Dedifferentiated amniotic fluid mesenchymal stem cell (primary cell): ENCODE data around the gene SSTR4.
"Not testable (repeated sequence)": the region's sequence is repeated elsewhere in the genome, so short reads cannot be mapped to it uniquely, and the experiment has no call there.

ENCODE experiments used
- DNase-seq: peaks from one replicate; pipeline ENCODE4 v3.0.0-alpha.2; 2016; ENCODE audit errors: extremely low spot score

The SSTR4 gene

GRCh38 chr20:23034721-23035671 lies at the start of gene SSTR4:
Gene SSTR4 (plus strand): TSS chr20:23035312. CDS start chr20:23035484, 172 bp downstream.
- DNase-seq, result no peak

DNA sequence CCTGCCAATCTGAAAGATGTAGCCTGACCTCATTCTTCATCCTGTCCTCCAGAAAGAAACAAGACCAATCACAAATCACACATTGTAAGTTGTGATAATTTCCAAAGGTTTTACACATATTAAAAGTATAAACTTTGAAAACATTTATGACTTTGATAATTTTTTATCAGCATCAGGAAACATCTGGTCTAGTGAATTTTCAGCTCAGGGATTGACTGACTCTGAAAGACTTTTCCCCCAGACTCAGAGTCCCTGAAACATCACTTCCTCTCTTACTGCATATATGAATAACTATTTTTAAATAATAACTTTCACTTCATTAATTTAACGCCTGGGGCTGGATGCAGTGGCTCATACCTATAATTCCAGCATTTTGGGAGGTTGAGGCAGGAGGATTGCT lies 48.5 kb upstream of the SSTR4 start:
- no peak for DNase-seq

DNA sequence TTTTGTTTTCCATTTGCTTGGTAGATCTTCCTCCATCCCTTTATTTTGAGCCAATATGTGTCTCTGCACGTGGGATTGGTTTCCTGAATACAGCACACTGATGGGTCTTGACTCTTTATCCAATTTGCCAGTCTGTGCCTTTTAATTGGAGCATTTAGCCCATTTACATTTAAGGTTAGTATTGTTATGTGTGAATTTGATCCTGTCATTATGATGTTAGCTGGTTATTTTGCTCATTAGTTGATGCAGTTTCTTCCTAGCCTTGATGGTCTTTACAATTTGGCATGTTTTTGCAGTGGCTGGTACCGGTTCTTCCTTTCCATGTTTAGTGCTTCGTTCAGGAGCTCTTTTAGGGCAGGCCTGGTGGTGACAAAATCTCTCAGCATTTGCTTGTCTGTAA lies 43.7 kb upstream of the SSTR4 start:
- not testable (repeated sequence) for DNase-seq

GRCh38 chr20:22993823-22994222 lies 41.3 kb upstream of the SSTR4 start:
- no peak for DNase-seq

- DNase-seq, result no peak
Observed at GRCh38 chr20:22995923-22996322, 39.2 kb upstream of the SSTR4 start.

DNA sequence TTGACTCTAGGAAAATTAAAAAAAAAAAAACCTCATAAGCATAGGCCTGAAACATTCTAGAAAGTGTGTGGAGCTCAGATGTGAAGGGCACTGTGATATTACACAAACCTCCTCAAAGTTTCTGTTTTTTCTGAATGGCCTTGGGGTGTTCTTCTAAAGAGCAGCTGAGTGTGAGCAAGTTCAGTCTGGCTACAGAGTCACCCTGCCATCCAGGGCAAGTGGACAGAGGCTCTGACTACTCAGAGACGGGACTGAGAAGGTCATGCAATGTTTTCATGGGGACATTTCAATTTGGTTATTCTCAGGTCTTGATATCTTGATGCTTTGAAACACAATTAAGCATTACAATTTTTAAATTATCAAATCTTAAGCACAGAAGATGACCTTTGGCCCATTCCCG lies 36.6 kb upstream of the SSTR4 start:
- no peak for DNase-seq

DNA sequence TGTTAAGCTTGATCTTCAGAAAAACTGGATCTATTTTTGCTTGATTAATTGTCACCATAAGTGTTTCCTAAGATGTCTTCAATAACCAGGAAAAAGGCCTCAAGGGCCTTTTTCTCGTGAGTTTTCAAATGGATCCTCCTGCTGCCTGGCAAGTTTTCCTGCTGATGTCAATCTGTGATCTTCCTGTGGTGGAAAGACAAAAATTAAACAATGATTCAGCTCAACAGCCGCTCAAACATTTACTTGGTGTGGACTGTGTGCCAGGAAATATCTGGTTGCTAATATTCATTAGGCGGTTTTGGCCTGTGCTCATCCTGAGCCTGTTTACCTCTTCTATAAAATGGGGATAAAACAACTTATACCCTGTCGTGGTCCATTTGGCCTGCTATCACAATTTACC lies 35.4 kb upstream of the SSTR4 start:
- no peak for DNase-seq

GRCh38 chr20:23000232-23000947 lies 34.7 kb upstream of the SSTR4 start:
- no peak for DNase-seq

GRCh38 chr20:23002276-23002675 lies 32.8 kb upstream of the SSTR4 start:
- no peak for DNase-seq

DNA sequence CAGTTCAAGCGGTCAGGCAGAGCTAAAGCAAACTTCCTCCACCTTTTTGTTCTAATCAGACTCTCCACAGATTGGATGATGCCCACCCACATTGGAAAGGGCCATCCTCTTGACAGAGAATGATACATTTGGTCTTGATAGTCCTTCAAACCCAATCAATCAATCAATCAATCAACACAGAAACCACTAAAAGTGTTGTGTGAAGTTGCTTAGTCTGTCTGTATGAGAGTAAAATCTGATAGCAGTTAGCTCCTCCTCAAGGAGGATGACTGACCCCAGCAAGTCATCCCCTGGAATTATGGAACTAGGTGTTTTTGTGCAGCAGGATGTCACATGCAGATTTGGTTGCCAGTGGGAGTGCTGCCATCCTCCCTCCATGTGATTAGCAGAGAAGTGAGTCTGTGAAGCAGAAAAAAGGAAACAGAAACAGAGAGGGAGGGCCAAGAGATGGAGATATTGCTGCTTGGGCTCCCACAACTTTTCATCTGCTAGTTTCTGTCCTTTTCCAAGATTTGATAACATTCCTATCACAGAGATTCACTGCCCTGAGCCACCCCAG lies 32.0 kb upstream of the SSTR4 start:
- no peak for DNase-seq

- DNase-seq, result no peak
Observed at GRCh38 chr20:23003881-23004460, 31.1 kb upstream of the SSTR4 start.

DNA sequence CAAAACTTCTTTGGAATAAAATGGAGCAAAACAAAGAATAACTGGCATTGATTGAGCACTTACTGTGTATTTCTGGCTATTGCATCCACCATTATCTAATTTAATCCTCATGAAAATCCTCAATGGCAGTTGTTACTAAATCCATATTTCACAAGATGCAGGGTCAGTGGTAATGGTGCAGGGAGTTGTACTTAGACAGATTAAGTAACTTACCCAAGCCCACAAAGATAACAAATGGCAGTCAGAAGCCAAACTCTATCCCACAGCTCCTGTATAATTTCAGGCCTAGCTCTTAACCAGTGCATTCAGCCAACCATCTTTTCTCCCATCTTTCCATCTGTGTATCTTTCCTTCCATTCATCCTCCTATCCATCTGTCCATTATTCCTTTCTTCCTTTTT lies 29.3 kb upstream of the SSTR4 start:
- no peak for DNase-seq

DNA sequence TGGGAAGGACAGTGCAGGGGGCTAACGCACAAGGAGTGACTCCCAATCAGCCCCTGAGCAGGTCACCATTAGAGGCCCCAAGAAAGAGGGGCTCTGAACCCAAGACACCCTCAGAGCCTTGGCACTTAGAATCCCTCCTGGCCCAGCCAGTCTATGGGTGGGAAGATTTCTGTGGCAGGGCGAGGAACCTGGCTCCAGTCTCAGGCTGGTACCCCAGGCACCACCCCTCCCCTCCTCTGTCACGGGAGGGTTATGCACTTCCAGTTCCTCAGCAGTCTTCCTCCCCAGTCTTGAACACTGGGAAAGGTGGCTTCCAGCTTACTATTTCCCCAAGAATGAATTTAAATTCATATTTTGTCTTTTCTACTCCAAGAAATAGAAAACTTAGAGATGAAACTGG lies 27.6 kb upstream of the SSTR4 start:
- no peak for DNase-seq

DNA sequence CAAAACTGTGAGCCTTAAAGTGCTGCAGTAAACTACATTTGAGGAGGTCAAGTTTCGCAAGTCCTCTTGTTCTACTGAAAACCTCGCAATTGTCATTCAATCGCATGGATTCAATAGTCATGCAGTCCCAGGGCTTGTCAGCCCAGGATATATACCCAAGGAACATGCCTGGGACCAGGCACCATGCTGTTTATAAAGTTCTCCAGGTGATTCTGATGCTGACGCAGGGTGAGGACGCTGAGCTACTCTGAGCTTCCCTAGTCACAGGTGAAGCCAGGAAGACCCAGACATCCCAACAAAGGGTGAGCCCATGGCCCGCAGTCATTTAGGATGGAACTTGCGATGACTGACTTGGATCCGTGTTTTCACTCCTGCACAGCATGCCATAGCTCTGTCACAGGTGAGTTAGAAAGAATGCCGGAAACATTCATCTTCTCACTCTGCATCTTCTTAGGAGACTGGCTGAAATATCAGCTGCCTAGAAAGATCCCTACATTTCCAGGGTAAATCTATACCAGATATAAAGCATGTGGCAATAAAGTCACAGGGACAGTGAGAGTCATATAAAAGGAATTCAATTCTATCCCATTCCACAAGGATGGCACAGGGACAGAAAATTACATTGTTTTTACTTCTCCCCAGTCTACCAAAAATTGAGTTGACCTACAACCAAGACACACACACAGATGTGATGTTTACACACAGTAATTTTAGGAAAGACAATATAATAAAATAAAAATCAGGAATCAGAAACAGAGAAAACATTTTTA lies 27.0 kb upstream of the SSTR4 start:
- no peak for DNase-seq

GRCh38 chr20:23008667-23009066 lies 26.4 kb upstream of the SSTR4 start:
- DNase-seq, result no peak

DNA sequence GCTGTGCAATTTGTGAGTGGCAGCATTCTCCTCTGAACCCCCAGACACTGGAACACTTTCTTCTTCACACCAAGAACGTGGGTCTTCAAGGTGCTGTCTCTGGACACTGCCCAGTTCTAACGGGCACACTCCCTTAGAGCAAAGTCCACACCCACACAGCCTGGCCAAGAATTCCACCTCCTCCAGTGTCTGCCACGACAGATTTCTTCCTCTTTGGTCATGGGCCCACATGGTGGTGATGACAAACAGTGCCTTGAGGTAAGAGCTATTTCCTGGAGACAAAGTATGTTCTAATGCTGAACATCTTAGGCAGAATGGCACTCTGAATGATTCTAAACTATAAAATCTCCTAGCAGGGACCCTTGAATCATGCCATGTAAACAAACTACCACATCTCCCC lies 25.5 kb upstream of the SSTR4 start:
- no peak for DNase-seq

DNA sequence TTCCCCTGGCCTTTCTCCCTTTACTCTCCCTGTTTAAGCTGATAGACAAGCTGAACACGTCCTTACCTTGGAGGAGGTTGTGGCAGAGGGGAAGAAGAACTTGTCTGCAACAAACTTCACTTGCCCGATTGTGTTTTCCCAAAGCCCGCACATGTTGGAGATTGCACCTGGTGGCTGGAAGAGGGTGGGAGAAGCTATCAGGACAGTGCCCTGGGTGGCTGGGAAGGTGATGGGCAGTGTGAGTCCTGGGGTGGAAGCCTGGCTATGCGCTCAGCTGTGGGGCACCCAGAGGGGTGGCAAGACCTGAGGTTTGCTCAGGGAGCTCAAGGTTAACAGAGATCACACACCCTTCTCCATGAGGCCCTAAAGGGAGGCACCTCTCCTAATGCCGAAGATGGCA lies 25.0 kb upstream of the SSTR4 start:
- DNase-seq, result no peak

DNA sequence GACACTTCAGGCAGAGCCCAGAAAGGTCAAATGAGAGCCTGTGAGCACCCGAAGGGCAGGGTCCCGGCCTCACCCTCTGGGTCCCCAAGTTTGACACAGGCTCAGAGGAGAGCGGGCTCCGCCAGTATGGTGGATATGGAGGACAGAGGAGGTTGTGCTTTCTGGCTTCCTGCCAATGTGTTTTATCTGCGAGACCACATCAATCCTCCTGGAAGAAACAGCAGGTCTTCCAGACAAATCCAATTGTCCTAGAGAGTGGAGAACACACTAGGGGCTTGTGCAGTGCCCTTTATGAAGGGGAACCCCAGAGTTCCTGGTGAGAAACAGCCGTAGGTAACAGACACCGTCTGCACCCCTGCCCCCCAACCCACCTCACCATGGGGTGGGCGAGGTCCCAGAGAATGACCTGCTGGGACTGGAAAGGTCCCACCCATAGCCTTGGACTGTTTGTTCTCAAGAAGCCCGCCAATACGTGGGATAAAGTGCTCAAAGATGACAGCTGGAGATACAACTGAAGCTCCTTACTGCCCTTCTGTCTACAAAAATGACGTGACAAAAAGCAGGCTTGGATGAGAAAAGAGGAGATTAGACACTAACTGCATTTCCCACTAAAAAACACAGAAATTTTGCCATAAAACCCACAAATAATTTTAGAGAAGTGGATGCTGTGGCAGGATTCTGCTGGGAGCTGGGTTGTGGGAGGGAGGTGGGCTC lies 23.9 kb upstream of the SSTR4 start:
- no peak for DNase-seq

GRCh38 chr20:23013429-23013828 lies 21.7 kb upstream of the SSTR4 start:
- no peak for DNase-seq

GRCh38 chr20:23017516-23017915 lies 17.6 kb upstream of the SSTR4 start:
- DNase-seq, result no peak

DNA sequence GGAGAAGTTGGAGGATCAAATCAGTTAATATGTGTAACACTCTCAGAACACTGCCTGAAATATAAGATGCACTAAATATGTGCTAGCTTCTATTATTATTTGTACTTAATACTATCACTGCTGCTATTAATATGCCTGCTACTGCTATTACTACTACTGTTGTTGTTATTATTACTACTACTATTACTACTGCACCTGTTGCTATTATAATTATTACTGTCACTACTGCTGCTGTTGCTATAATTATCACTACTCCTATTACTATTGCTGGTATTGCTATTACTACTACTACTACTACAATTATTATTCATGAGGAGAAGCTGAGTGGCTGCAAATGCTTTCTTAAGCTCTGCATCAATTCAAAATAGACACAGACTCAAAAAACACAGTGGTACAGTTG lies 16.7 kb upstream of the SSTR4 start:
- no peak for DNase-seq
